ENCODE measurements around the gene SLC27A3. TPM values are rescaled to one million over a fixed set of nuclear protein-coding genes. Genes with fewer than 3 reads are reported as not detected.
A peak's percentile ranks its signal among the peaks of the same experiment; 100 is the strongest.
"Not testable (repeated sequence)": the region's sequence is repeated elsewhere in the genome, so short reads cannot be mapped to it uniquely, and the experiment has no call there.

The SLC27A3 gene
- total RNA-seq, 1 donor from 2014 or later: 9.8 TPM

DNA sequence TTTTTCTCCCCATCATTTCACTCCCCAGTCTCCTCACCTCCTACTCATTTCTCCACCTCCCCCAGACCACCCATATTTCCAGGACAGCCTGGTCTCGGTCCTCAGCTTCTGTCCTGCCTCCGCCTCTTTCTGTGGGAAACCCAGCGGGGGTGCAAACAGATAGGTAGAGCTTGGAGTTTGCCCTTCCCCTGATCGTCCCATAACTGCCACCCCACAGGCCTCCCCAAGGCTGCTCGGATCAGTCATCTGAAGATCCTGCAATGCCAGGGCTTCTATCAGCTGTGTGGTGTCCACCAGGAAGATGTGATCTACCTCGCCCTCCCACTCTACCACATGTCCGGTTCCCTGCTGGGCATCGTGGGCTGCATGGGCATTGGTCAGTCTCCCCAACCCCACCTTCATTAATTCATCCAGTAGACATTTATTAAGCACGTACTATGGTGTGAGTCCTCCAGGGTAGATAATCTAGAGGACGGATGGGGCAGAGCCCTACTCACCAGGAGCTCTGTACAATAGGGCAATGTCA lies 1.7 kb downstream of the SLC27A3 start:
- no peak for DNase-seq (ENCODE audit: low spot score)
- intact Hi-C loops (cut with DNase I): no loop called here

GRCh38 chr1:153777648-153778047 lies 2.4 kb downstream of the SLC27A3 start:
- intact Hi-C loops (cut with DNase I): no loop called here
- no peak for DNase-seq (ENCODE audit: low spot score)

GRCh38 chr1:153778051-153778823 lies 3.0 kb downstream of the SLC27A3 start:
- intact Hi-C loops (cut with DNase I): no loop called here
- no peak for DNase-seq (ENCODE audit: low spot score)

DNA sequence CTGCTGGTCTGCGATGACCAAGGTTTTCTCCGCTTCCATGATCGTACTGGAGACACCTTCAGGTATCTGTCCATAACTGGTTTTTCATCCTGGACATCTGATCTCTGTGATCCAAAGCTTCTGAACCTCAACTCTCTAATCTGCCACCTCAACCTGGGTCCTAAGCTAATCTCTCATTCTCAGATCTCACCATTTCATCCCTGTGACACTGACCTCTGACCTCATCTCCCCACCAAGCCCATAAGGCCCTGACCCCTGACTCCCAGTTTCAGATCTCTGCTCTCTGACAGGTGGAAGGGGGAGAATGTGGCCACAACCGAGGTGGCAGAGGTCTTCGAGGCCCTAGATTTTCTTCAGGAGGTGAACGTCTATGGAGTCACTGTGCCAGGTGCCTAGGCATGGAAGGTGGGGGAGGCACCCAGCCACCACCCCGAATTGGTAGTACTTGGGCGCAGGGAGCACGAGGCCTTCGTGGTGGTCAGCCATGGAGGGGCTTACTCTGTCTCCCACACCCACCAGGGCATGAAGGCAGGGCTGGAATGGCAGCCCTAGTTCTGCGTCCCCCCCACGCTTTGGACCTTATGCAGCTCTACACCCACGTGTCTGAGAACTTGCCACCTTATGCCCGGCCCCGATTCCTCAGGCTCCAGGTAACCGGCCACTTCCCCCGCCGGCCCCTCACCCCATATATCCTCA lies 3.8 kb downstream of the SLC27A3 start:
- intact Hi-C loops (cut with DNase I): no loop called here
- DNase-seq (ENCODE audit: low spot score): no peak

DNA sequence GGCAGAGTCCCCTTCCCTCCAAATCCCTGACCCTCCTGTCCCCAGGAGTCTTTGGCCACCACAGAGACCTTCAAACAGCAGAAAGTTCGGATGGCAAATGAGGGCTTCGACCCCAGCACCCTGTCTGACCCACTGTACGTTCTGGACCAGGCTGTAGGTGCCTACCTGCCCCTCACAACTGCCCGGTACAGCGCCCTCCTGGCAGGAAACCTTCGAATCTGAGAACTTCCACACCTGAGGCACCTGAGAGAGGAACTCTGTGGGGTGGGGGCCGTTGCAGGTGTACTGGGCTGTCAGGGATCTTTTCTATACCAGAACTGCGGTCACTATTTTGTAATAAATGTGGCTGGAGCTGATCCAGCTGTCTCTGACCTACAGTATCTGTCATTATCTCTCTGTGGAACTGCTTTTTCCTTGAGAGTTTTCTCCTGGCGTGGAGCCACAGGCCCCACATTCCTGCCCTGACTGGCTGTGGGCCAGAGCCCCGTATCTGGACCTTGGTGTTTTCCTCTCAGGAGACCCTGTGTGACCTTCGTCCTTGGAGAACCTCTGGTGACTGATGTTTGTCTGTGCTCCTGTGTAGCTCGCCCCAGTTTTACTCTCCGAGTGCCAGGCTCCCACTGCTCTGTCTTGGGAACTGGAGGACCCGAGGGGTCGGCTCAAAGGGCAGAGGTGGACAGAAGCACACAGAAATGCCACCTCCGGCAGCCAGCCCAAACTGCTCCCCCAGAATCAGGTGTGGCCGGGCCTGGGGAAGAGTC lies 4.8 kb downstream of the SLC27A3 start:
- intact Hi-C loops (cut with DNase I): no loop called here
- DNase-seq (ENCODE audit: low spot score): no peak

DNA sequence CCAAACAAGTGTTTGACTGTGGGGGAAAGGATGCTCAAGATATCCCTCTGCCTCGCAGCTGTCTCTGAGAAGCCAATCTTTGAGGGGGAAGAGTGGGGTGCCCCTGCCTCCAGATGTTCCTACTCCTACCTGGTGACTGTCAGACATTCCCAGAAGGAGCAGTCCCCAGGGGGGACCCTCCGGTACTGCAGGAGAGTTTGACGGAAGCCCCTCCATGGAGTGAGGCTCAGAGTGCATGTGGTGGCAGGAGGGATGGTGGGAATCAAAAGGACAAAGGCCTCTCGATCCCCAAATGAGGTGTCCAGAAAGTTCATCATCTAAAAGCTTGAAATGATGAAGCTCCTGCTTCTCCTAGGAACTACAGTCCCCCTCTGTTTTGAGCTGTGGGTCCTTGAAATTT lies 5.3 kb downstream of the SLC27A3 start:
- no peak for DNase-seq (ENCODE audit: low spot score)

GRCh38 chr1:153782648-153783047 lies 7.4 kb downstream of the SLC27A3 start:
- intact Hi-C loops (cut with DNase I); DNase-seq (ENCODE audit: low spot score): not testable (repeated sequence)

More for the DNA sequence above, 5.3 kb downstream of the SLC27A3 start:
- intact Hi-C loops (cut with DNase I): no loop called here

DNA sequence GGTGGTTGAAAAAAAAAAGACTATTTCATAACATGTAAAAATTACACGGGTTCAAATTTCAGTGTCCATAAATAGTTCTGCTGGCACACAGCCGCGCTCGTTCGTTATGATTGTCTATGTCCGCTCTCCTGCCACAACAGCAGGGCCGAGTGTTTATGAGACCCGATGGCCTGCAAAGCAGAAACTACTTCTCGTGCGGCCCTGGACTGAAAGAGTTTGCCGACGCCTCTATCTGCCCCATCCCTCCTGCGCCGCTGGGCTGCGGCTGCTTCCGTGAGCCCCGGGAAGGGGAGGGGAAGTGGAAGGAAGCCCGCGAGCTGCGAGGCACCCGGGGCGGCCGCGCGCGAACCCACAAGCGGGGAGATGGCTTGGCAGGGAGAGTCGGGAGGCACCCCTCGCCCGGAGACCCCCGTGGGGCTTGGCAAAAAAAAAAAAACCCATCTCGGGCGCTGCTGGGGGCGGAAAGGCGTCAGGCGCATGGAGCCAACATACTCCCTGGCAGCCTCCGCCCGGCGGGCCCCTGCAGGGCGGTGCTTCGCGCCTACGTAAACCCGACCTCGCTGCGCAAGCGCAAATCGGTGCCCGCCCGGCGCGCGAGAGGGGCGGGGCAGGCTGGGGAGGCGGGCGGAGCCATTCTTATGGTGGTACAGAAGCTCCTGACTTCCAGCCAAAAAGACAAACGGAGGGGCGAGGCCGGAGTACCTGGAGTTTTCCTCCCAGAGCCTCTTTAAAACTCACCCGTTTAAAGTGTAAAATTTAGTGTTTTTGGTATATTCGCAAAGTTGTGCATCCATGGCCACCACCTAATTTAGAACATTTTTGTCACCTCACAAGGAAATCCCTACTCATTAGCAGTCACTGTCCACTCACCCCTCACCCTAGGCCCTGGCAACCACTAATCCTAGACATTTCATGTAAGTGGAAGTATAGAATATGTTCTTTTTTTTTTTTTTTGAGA lies 8.3 kb downstream of the SLC27A3 start:
- intact Hi-C loops (cut with DNase I): no loop called here
- DNase-seq (ENCODE audit: low spot score): peak; percentile 97

DNA sequence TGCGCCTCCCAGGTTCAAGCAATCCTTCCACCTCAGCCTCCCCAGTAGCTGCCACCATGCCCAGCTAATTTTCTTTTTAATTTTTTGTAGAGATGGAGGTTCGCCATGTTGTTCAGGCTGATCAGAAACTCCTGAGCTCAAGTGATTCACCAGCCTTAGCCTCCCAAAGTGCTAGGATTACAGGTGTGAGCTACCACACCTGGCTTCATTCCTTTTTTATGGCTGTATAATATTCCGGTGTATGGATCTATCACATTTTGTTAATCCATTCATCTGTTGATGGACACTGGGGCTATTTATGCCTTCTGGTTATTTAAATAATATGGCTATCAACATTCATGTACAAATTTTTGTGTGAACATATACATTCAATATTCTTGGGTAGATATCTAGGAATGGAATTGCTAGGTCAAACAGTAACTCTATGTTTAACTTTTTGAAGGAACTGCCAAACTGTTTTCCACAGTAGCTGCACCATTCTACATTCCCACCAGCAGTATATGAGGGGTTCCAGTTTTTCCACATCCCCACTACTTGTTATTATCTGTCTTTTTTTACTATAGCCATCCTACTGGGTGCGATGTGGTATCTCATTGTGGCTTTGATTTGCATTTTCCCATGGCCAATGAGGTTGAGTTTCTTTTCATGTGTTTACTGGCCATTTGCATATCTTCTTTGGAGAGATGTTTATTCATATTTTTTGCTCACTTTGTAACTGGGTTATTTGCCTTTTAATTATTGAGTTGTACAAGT lies 11.0 kb downstream of the SLC27A3 start:
- DNase-seq (ENCODE audit: low spot score): no peak
- intact Hi-C loops (cut with DNase I): no loop called here

DNA sequence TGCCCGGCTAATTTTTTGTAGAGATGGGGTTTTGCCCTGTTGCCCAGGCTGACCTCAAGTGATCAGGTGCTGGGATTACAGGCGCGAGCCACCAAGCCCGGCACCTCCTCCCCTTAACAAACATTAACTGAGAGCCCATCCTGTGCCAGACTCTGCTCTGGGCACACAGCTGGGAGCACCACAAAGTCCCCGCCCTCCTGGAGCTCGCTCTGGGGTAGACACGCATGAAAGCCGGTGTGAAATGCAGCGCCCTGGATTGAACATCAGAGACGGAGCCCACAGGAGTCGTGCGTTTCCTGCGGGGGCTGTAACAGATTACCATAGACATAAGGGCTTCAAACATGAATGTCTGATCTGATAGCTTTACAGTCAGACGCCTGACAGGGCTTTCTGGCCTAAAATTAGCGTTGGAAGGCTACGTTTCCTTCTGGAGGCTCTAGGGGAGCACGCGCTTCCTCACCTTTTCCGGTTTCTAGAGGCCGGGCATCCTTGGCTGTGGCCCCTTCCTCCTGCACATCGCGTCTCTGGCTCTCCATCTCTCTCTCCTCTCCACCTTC lies 14.3 kb downstream of the SLC27A3 start:
- no peak for DNase-seq (ENCODE audit: low spot score)
- intact Hi-C loops (cut with DNase I): no loop called here

- DNase-seq (ENCODE audit: low spot score): peak; percentile 90
- intact Hi-C loops (cut with DNase I): no loop called here
Observed at GRCh38 chr1:153790313-153790965, 15.2 kb downstream of the SLC27A3 start.

GRCh38 chr1:153790966-153791647 lies 15.9 kb downstream of the SLC27A3 start:
- intact Hi-C loops (cut with DNase I): no loop called here
- no peak for DNase-seq (ENCODE audit: low spot score)

- intact Hi-C loops (cut with DNase I): no loop called here
Observed at GRCh38 chr1:153791648-153792253, 16.5 kb downstream of the SLC27A3 start.

DNA sequence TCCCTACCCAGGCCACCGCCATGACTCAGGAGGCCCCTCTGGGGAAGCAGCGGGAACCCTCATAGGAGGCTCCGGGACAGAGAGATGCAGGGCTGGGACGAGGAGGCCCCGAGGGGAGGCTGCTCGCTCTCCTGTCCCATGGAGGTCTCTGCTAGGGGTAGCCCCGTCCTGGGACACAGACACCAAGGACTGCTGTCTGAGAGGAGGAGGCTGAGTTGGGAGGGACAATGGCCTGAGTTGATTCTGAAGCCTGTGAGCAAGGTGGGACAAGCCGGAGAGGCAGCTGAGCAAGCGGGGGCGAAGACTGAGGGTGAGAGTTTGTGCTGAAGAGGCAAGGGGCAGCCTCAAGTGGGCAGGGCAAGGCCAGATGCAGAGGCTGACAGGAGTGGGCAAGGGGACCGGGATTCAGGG lies 17.4 kb downstream of the SLC27A3 start:
- intact Hi-C loops (cut with DNase I): no loop called here

More at GRCh38 chr1:153791648-153792253, 16.5 kb downstream of the SLC27A3 start:
- DNase-seq (ENCODE audit: low spot score): no peak

GRCh38 chr1:153793261-153793972 lies 18.2 kb downstream of the SLC27A3 start:
- intact Hi-C loops (cut with DNase I): no loop called here
- peak; percentile 22 for DNase-seq (ENCODE audit: low spot score)

More for the DNA sequence above, 17.4 kb downstream of the SLC27A3 start:
- no peak for DNase-seq (ENCODE audit: low spot score)
